ENCODE results near the gene SPATA13.

DNA sequence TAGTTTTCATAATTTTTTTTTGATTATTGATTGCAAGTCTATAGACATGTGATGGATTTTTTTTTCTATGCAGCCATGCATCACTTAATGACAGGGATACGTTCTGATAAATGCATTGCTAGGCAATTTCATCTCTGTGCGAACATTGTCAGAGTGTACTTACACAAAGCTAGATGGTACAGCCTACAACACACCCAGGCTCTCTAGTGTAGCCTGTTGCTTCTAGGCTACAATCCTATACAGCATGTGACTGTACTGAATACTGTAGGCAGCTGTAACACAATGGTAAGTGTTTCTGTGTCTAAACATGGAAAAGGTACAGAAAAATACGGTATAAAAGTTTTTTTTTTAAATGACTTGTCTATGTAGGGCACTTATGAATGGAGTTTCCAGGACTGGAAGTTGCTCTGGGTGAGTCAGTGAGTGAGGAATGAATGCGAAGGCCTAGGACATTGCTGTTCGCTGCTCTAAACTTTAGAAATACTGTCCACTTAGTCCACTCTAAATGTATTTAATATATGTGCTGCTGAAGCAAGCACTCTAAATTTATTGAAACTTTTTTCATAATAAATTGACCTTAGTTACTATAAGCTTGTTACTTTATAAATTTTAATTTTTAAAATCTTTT, 20.3 kb downstream of the SPATA13 start:
- TF ChIP-seq, protein P1, sequence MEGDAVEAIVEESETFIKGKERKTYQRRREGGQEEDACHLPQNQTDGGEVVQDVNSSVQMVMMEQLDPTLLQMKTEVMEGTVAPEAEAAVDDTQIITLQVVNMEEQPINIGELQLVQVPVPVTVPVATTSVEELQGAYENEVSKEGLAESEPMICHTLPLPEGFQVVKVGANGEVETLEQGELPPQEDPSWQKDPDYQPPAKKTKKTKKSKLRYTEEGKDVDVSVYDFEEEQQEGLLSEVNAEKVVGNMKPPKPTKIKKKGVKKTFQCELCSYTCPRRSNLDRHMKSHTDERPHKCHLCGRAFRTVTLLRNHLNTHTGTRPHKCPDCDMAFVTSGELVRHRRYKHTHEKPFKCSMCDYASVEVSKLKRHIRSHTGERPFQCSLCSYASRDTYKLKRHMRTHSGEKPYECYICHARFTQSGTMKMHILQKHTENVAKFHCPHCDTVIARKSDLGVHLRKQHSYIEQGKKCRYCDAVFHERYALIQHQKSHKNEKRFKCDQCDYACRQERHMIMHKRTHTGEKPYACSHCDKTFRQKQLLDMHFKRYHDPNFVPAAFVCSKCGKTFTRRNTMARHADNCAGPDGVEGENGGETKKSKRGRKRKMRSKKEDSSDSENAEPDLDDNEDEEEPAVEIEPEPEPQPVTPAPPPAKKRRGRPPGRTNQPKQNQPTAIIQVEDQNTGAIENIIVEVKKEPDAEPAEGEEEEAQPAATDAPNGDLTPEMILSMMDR (IDR thresholded peaks at IDR 0.05) = no peak
- TF ChIP-seq POLR2AphosphoS5 (IDR thresholded peaks at IDR 0.05; ENCODE audit: insufficient read depth in 1 of 2, low read depth in 1 of 2) (no peak), POLR2A (IDR thresholded peaks at IDR 0.05) (no peak)

All from vagina (tissue), 2 donors.